ENCODE results near the gene SETX.
"Not testable (repeated sequence)": the region's sequence is repeated elsewhere in the genome, so short reads cannot be mapped to it uniquely, and the experiment has no call there.

Gene SETX

GRCh38 chr9:132287256-132287760 lies 67.5 kb downstream of the SETX start:
- no peak for DNase-seq (ENCODE audit: low spot score)

- no peak for DNase-seq (ENCODE audit: low spot score)
Measured at GRCh38 chr9:132283863-132284262, 70.9 kb downstream of the SETX start.

- no peak for DNase-seq (ENCODE audit: low spot score)
Measured at GRCh38 chr9:132283165-132283564, 71.6 kb downstream of the SETX start.

GRCh38 chr9:132274861-132275260 lies 79.9 kb downstream of the SETX start:
- no peak for DNase-seq (ENCODE audit: low spot score)

- not testable (repeated sequence) for DNase-seq (ENCODE audit: low spot score)
Measured at GRCh38 chr9:132269704-132270516, 84.9 kb downstream of the SETX start.

GRCh38 chr9:132268725-132269352 lies 85.9 kb downstream of the SETX start:
- DNase-seq (ENCODE audit: low spot score) = peak; percentile 82

- DNase-seq (ENCODE audit: low spot score) = no peak
Measured at GRCh38 chr9:132267660-132268059, 87.1 kb downstream of the SETX start.

- DNase-seq (ENCODE audit: low spot score) = no peak
Measured at GRCh38 chr9:132266017-132266416, 88.8 kb downstream of the SETX start.

- DNase-seq (ENCODE audit: low spot score) = no peak
Measured at GRCh38 chr9:132260846-132261245, 93.9 kb downstream of the SETX start.

GRCh38 chr9:132250324-132251262 lies 104.2 kb downstream of the SETX start:
- DNase-seq (ENCODE audit: low spot score) = no peak

- no peak for DNase-seq (ENCODE audit: low spot score)
Measured at GRCh38 chr9:132249690-132250089, 105.1 kb downstream of the SETX start.

GRCh38 chr9:132249123-132249522 lies 105.7 kb downstream of the SETX start:
- no peak for DNase-seq (ENCODE audit: low spot score)

GRCh38 chr9:132247942-132248341 lies 106.8 kb downstream of the SETX start:
- no peak for DNase-seq (ENCODE audit: low spot score)

- DNase-seq (ENCODE audit: low spot score) = no peak
Measured at GRCh38 chr9:132245465-132245864, 109.3 kb downstream of the SETX start.

- DNase-seq (ENCODE audit: low spot score) = no peak
Measured at GRCh38 chr9:132244582-132245455, 110.0 kb downstream of the SETX start.

GRCh38 chr9:132243156-132244074 lies 111.4 kb downstream of the SETX start:
- no peak for DNase-seq (ENCODE audit: low spot score)

GRCh38 chr9:132242621-132243155 lies 112.1 kb downstream of the SETX start:
- DNase-seq (ENCODE audit: low spot score) = no peak

GRCh38 chr9:132241840-132242620 lies 112.8 kb downstream of the SETX start:
- DNase-seq (ENCODE audit: low spot score) = no peak

GRCh38 chr9:132241483-132241839 lies 113.3 kb downstream of the SETX start:
- no peak for DNase-seq (ENCODE audit: low spot score)
